Lung microvascular endothelial cell (primary cell): Measurements from ENCODE around the gene CENPO. TPM values are rescaled to one million over a fixed set of nuclear protein-coding genes. Genes with fewer than 3 reads are reported as not detected.
"Not testable (repeated sequence)": the region's sequence is repeated elsewhere in the genome, so short reads cannot be mapped to it uniquely, and the experiment has no call there.

Experiments
- DNase-seq, 2 donors: peaks; one replicate each; pipeline versions ENCODE4 v3.0.0 to v3.0.0-alpha.2; 2010; ENCODE audit warnings: low read depth in 2 of 2
- total RNA-seq: library from RNA; depleted of rRNA; stranded (reverse); fragments of >200 nt; gene quantifications from 2 replicates; pipeline ENCODE4 v1.2.1, GENCODE V29; 2014

The CENPO gene
- total RNA-seq, 1 donor from 2014 or later = 6.2 TPM

DNA sequence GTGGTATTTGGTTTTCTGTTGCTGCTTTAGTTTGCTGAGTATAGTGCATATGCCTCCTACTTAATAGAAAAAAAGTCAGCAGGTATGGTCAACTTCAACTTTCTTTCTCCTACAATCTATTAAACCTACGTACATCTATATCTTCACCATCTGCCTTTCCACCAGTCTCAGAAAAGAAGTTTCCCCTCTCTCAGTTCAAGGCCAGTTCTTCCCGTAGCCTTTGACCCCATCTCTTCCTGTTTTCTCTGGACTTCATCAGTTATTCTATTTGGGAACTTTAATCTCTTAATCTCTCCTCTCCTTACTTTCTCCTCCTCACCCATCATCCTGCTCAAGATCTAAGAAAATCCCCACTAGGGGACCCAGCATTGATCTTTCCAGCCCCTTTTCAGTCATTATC lies 5.7 kb upstream of the CENPO start:
- no peak for DNase-seq

DNA sequence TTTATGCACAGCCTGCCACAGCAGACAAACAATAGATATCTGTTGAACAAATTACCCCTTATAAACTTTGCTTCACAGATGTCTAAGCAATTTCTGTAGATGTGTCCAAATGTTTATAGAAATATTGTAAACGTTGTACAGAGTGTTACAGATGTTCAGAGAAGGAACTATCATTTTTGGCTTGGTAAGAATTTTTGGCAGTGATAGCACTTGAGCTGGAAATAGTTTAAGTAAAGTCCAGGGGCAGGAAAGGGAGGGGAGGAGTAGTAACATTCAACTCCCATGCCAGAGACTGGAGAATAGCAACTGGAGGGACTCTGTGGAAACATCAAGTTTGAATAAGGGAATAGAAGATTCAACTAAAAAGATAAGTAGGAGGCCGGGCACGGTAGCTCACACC lies 4.4 kb upstream of the CENPO start:
- DNase-seq = no peak

- DNase-seq = no peak
Measured at GRCh38 chr2:24791452-24791851, 1.8 kb upstream of the CENPO start.

DNA sequence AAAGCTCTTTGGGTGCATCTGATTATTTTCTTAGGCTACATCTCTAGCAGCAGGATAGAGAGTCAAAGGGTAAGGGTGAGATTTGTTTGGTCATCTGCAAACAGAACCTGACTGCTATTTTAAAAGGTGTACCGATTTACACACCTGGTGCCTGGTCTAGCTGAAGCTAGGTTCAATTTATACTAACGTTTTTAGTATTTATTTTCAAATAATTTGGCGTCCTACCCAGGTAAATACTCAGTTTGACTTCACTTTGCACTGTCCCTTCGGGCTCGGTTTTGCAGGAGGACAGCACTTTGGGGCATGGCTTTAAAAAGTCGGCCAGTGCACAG lies 717 bp upstream of the CENPO start:
- no peak for DNase-seq

GRCh38 chr2:24793761-24794435 lies 673 bp downstream of the CENPO start:
- peak; percentile 30 to 50 for DNase-seq

- no peak for DNase-seq
Measured at GRCh38 chr2:24797644-24798043, 4.4 kb downstream of the CENPO start.

DNA sequence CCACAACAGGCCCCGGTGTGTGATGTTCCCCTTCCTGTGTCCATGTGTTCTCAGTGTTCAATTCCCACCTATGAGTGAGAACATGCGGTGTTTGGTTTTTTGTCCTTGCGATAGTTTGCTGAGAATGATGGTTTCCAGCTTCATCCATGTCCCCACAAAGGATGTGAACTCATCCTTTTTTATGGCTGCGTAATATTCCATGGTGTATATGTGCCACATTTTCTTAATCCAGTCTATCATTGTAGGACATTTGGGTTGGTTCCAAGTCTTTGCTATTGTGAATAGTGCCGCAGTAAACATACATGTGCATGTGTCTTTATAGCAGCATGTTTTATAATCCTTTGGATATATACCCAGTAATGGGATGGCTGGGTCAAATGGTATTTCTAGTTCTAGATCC lies 7.3 kb downstream of the CENPO start:
- not testable (repeated sequence) for DNase-seq

- not testable (repeated sequence) for DNase-seq
Measured at GRCh38 chr2:24805811-24806660, 12.8 kb downstream of the CENPO start.

DNA sequence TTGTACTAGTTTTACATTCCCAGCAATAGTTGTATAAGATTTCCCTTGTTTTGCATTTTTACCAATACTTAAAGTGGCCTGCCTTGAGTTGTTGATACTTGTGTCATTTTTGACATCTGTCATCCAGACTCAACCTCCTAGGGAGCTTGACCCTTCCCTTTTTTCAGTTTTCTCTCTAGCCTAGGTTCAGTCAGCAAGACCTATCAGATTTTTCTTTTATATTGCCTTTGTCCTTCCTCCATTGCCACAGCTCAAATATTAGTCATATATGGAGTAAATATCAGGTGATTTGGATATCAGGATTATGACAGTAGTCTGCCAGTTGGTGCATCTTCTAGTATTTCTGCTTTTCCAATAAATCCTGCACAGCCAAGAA lies 13.4 kb downstream of the CENPO start:
- no peak for DNase-seq

GRCh38 chr2:24809316-24810007 lies 16.2 kb downstream of the CENPO start:
- DNase-seq = no peak

GRCh38 chr2:24813691-24814137 lies 20.5 kb downstream of the CENPO start:
- no peak for DNase-seq

DNA sequence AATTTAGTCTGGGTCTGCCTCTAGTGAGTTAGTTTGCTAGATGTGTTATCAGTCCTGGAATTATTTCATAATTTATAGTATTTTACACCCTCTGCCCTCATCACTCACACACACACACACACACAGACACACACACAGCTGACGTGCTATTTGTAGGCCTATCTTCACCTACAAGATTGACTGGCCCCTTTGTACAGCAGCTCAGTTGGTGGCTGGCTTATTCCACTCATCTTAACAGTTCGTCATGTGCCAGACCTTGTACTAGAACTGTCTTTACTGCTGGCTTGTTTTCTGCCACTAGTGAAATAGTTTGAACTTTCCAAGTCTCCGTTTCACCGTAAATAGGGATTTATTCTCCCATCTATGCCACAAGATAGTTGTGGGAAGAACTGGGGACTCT lies 21.3 kb downstream of the CENPO start:
- DNase-seq = no peak

DNA sequence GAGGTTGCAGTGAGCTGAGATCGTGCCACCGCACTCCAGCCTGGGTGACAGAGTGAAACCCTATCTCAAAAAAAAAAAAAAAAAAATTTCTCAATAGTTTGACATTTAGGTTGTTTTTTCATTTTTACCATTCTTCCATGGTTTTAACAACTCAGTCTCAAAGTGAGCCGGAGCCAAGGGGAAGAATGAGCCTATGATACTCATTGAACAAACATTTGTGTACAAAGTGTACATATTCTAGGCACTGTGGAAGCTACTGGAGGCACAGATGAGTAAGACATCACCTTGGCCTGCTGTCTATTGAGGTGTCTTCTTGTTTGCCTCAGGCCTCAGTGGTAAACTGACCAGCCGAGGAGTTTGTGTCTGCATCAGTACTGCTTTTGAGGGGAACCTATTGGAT lies 21.9 kb downstream of the CENPO start:
- DNase-seq = no peak

GRCh38 chr2:24816404-24816803 lies 23.2 kb downstream of the CENPO start:
- DNase-seq = no peak

DNA sequence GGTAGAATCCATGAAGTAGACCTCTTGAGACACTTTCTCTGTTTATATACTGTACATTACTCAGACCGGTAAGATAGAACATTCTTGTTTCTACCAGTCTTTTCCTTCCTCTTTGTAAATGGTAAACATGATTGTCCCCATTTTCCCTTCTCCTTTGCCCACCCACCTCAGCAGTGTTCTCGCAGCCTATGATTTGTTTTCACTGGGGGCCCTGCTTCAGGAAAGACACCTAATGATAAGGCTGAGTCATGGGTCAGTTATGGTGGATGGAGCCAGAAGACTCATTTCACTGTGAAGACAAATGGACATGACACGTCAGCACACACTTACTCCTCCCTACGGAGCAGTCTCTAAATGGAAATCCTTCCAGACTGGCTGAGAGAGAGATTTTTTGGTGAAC lies 23.7 kb downstream of the CENPO start:
- DNase-seq = peak; percentile 9 to 91

DNA sequence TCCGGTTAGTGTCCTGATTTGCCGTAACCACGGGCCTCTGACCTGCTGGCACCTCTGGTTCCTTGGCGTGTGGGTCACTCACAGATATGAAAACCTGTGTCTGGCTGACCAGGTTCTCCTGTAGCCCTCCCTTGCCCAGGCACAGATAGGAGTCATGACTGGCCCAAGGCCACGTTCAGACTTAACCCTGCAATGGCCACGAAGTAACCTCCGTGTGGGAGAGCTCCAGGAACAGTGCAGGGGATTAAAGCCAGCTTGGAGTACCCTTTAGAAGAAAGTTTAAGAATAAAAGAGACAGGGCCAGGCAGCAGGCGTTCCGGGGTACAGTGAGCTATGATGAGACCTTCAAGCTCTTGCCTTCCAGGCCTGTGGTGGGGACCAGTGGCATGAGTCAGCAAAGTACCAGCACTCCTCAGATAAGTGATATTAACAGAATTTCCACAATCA lies 25.5 kb downstream of the CENPO start:
- peak in 1 of 2 donors; percentile 32 for DNase-seq

DNA sequence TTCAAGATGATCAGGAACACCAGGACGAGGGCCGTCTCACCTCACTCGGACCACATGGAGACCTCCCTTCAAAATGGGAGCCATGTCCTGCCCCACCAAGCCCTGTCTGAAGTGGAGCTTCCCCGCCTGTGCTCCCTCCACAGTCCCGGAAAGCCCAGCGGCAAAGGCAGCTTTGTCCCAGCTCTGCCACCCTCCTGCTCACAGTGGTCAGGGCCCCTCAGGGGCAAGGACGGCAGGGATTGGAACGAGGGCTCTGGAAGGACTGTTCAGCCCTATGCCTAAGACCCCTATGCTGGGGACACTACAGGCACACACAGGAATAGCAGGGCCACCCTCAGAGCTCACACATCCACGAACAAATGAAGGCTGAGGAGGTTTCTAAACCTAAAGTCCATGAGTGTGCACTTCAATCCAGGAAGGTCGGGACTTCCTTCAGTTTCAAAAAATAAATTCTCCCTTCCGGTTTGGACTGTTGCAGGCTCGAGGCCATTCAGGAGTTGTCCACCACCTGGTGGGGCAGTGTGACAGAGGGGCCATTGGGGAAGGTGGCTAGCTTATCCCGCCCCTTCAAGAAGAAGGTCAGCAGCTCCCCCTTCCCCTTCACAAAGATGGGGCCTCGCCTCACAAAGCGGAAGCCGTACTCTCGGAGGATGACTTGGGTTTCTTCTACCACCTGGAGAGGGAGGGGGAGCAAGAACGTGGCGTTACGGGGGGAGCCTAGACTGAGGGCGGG lies 26.4 kb downstream of the CENPO start:
- no peak for DNase-seq

GRCh38 chr2:24820175-24820513 lies 26.9 kb downstream of the CENPO start:
- no peak for DNase-seq

GRCh38 chr2:24820598-24821432 lies 27.6 kb downstream of the CENPO start:
- DNase-seq = no peak

GRCh38 chr2:24821433-24821891 lies 28.2 kb downstream of the CENPO start:
- no peak for DNase-seq
